ENCODE measurements around the gene ACAP3.

Gene ACAP3

DNA sequence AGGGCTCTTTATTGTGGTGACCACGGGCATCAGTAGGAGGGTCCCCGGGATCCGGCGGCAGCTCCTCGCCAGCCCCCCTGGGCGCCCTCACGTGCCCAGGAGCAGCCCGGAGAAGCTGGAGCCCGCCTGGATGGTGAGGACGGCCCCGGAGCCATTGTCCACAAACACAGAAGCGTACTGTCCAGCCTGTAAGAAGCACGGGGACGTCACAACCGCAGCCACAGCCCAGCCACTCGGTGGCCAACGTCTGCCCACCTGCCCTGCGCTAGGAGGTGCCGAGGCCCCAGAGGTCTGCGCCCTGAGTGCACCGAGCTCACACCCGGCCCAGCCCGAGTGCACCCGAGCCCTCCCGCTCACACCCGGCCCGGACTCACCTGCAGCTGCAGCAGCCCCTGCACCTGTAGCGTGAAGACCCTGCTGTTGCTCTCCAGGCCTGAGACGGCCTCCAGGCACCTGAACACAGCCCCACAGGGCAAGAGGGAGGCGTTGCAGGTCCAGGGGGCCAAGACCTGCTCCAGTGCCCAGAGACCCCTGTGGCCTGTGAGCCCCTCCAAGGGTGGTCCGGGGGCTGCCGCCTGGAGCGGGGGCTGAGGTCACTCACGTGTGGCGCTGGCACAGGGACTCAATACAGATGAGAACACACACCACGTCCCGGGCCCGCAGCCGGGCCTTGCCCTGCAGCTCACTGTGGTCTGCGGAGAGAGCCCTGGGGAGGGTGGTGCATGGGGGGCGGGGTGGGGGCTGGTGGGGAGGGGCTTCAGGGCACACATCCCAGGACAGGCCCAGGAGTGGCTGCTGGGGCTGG is 65.1 kb downstream of the ACAP3 start:
- no peak for TF ChIP-seq CEBPB (IDR thresholded peaks at IDR 0.05)
- TF ChIP-seq ZBTB7A (IDR thresholded peaks at IDR 0.05; ENCODE audit: low read depth), result no peak
- no peak for TF ChIP-seq TCF12 (IDR thresholded peaks at IDR 0.05; ENCODE audit: low read depth)
- no peak for TF ChIP-seq EP300 (IDR thresholded peaks at IDR 0.05; ENCODE audit: borderline replicate concordance)
- TF ChIP-seq NFIC (IDR thresholded peaks at IDR 0.05), result no peak
- TF ChIP-seq TEAD4 (IDR thresholded peaks at IDR 0.05), result no peak
- no peak for TF ChIP-seq YY1 (IDR thresholded peaks at IDR 0.05; ENCODE audit: low read depth)
- TF ChIP-seq FOXM1 (IDR thresholded peaks at IDR 0.05; ENCODE audit: borderline replicate concordance, low read depth), result no peak
- no peak for TF ChIP-seq CREB1 (IDR thresholded peaks at IDR 0.05; ENCODE audit: low read depth)
- no peak for TF ChIP-seq RAD21 (IDR thresholded peaks at IDR 0.05; ENCODE audit: low read depth)
- TF ChIP-seq, protein P1, sequence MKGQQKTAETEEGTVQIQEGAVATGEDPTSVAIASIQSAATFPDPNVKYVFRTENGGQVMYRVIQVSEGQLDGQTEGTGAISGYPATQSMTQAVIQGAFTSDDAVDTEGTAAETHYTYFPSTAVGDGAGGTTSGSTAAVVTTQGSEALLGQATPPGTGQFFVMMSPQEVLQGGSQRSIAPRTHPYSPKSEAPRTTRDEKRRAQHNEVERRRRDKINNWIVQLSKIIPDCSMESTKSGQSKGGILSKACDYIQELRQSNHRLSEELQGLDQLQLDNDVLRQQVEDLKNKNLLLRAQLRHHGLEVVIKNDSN (IDR thresholded peaks at IDR 0.05), result no peak
- TF ChIP-seq EGR1 (IDR thresholded peaks at IDR 0.05), result no peak
- no peak for TF ChIP-seq MAX (IDR thresholded peaks at IDR 0.05)
- TF ChIP-seq TAF1 (IDR thresholded peaks at IDR 0.05; ENCODE audit: low read depth), result no peak

Measured in Ishikawa (cell line).